ENCODE data around the gene PLEKHB2.

The PLEKHB2 gene

GRCh38 chr2:131105156-131105949, at the start of gene PLEKHB2:
PLEKHB2 (plus strand) TSS chr2:131105336; CDS start chr2:131120942, 15,606 bp downstream.
- peak; percentile 94 for DNase-seq (ENCODE audit: low spot score)
- no peak for TF ChIP-seq CTCF (IDR thresholded peaks at IDR 0.05; ENCODE audit: extremely low read depth, missing control alignments)

- no peak for DNase-seq (ENCODE audit: low spot score)
- no peak for TF ChIP-seq CTCF (IDR thresholded peaks at IDR 0.05; ENCODE audit: extremely low read depth, missing control alignments)
Measured at GRCh38 chr2:131056204-131056931, 48.8 kb upstream of the PLEKHB2 start.

- DNase-seq (ENCODE audit: low spot score): no peak
- TF ChIP-seq CTCF (IDR thresholded peaks at IDR 0.05; ENCODE audit: extremely low read depth, missing control alignments): no peak
Measured at GRCh38 chr2:131056932-131057287, 48.2 kb upstream of the PLEKHB2 start.

- TF ChIP-seq CTCF (IDR thresholded peaks at IDR 0.05; ENCODE audit: extremely low read depth, missing control alignments): no peak
- DNase-seq (ENCODE audit: low spot score): no peak
Measured at GRCh38 chr2:131058214-131058843, 46.8 kb upstream of the PLEKHB2 start.

- DNase-seq (ENCODE audit: low spot score): no peak
- TF ChIP-seq CTCF (IDR thresholded peaks at IDR 0.05; ENCODE audit: extremely low read depth, missing control alignments): no peak
Measured at GRCh38 chr2:131058920-131059319, 46.2 kb upstream of the PLEKHB2 start.

- DNase-seq (ENCODE audit: low spot score): no peak
- TF ChIP-seq CTCF (IDR thresholded peaks at IDR 0.05; ENCODE audit: extremely low read depth, missing control alignments): no peak
Measured at GRCh38 chr2:131063501-131064283, 41.4 kb upstream of the PLEKHB2 start.
